Activated B cell treated with CpG ODN at 0.5 μM for 24 hours (primary cell): Measurements from ENCODE around the gene EID2B. TPM values are rescaled to one million over a fixed set of nuclear protein-coding genes. Genes with fewer than 3 reads are reported as not detected.

Source experiments
- ATAC-seq: fragments of 200-7000 bp; cut with Tn5 transposase; one replicate; pipeline ENCODE4 v1.10.0; 2021; ENCODE audit warnings: low read depth, mild to moderate bottlenecking, moderate library complexity
- CTCF ChIA-PET: fragments of 350-600 bp; sonication (Branson Sonifier 250); formaldehyde crosslinking; loops from one replicate; lab custom pipeline; 2021; ENCODE audit warnings: antibody characterized with exemption; lab: Charles Lee
- POLR2A ChIA-PET: fragments of 350-600 bp; sonication (Branson Sonifier 250); formaldehyde crosslinking; loops from one replicate; lab custom pipeline; 2021; ENCODE audit warnings: antibody characterized with exemption; lab: Charles Lee
- DNase-seq: peaks from one replicate; pipeline ENCODE4 v3.0.0; 2022
- H3K27ac Mint-ChIP-seq: one replicate; pipeline ENCODE4 v1.8.0; 2020; ENCODE audit warnings: mixed read lengths
- H3K27me3 Mint-ChIP-seq: one replicate; pipeline ENCODE4 v1.8.0; 2021; ENCODE audit warnings: mixed read lengths
- H3K36me3 Mint-ChIP-seq: one replicate; pipeline ENCODE4 v1.8.0; 2021; ENCODE audit warnings: low read depth, mixed read lengths
- H3K4me1 Mint-ChIP-seq: one replicate; pipeline ENCODE4 v1.8.0; 2021; ENCODE audit warnings: mixed read lengths
- H3K4me3 Mint-ChIP-seq: one replicate; pipeline ENCODE4 v1.8.0; 2020; ENCODE audit warnings: mild to moderate bottlenecking, mixed read lengths
- H3K9me3 Mint-ChIP-seq: one replicate; pipeline ENCODE4 v1.8.0; 2020; ENCODE audit warnings: mixed read lengths
- intact Hi-C: fragments of 100-400 bp; cut with micrococcal nuclease; formaldehyde crosslinking; loops from one replicate; pipeline ENCODE4 v1.15.1; 2024
- total RNA-seq: library from RNA; stranded (reverse); gene quantifications from 2 replicates; pipeline ENCODE4 v1.2.3, GENCODE V29; 2022
- TF ChIP-seq, protein P1 (sequence below): fragments of 200-600 bp; IDR thresholded peaks from one replicate; pipeline ENCODE4 v1.8.0; 2022; ENCODE audit warnings: antibody characterized with exemption, mild to moderate bottlenecking

Gene EID2B
- total RNA-seq, 1 donor from 2014 or later = 4.0 TPM

GRCh38 chr19:39507715-39508364 is 24.8 kb downstream of the EID2B start:
- Mint-ChIP-seq H3K4me3 (peak overlapping the region; percentile 83), H3K9me3 (no peaks in the 10 kb centered on the region), H3K27ac (no peak overlapping the region), H3K27me3 (peaks cover 31% of the 10 kb centered on the region), H3K36me3 (no peaks in the 10 kb centered on the region), H3K4me1 (peaks cover 25% of the 10 kb centered on the region)
- intact Hi-C loops = loop anchor here (10.0 kb wide), 1 partner anchor 1097 kb away; the partner anchor contains the start of gene LTBP4
- ChIA-PET POLR2A (interaction anchor here (1.3 kb wide), 1 partner anchor 63 kb away, joined by 5 read pairs; the partner anchor contains the start of gene SUPT5H), CTCF (interaction anchor here (0.9 to 1.3 kb wide), 2 partner anchors 17 to 72 kb away, joined by 3 read pairs; partner anchors contain the start of gene RPS16)
- ATAC-seq (no peak), DNase-seq (no peak)
- TF ChIP-seq, protein P1, sequence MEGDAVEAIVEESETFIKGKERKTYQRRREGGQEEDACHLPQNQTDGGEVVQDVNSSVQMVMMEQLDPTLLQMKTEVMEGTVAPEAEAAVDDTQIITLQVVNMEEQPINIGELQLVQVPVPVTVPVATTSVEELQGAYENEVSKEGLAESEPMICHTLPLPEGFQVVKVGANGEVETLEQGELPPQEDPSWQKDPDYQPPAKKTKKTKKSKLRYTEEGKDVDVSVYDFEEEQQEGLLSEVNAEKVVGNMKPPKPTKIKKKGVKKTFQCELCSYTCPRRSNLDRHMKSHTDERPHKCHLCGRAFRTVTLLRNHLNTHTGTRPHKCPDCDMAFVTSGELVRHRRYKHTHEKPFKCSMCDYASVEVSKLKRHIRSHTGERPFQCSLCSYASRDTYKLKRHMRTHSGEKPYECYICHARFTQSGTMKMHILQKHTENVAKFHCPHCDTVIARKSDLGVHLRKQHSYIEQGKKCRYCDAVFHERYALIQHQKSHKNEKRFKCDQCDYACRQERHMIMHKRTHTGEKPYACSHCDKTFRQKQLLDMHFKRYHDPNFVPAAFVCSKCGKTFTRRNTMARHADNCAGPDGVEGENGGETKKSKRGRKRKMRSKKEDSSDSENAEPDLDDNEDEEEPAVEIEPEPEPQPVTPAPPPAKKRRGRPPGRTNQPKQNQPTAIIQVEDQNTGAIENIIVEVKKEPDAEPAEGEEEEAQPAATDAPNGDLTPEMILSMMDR = no peak

GRCh38 chr19:39506944-39507714 is 25.5 kb downstream of the EID2B start:
- peak; percentile 78 for ATAC-seq
- CTCF ChIA-PET = interaction anchor here (0.9 to 1.3 kb wide), 2 partner anchors 18 to 71 kb away, joined by 3 read pairs; partner anchors contain the start of gene RPS16

DNA sequence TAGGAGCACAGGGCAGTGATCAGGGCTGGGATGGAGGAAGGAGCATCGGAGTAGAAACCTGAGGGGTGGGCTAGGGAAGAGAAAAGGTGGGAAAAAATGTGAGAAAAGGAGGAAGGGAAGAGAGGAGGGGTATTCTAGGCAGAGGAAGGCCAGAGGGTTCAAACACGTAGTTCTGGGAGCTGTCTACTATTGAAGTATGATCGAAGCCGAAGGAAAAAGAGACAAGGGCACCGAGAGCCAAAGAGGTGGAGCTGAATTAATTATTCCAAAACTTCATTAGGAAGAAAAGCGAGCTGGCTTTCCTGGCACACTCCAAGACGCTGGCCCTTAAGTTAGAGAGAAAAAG is 26.1 kb downstream of the EID2B start:
- Mint-ChIP-seq H3K4me1 (peaks cover 25% of the 10 kb centered on the region), H3K4me3 (peak overlapping the region; percentile 62), H3K27ac (no peak overlapping the region), H3K36me3 (no peaks in the 10 kb centered on the region), H3K27me3 (peaks cover 31% of the 10 kb centered on the region), H3K9me3 (no peaks in the 10 kb centered on the region)
- ChIA-PET POLR2A (interaction anchor here (1.0 kb wide), 1 partner anchor 105 kb away, joined by 3 read pairs; no protein-coding TSS in a partner anchor), CTCF (no interaction called here)
- intact Hi-C loops = loop anchor here (10.0 kb wide), 1 partner anchor 1098 kb away; the partner anchor contains the start of gene LTBP4
- TF ChIP-seq, protein P1 = no peak
- DNase-seq (no peak), ATAC-seq (no peak)

More at GRCh38 chr19:39506944-39507714, 25.5 kb downstream of the EID2B start:
- TF ChIP-seq, protein P1 = no peak
- peak; percentile 59 for DNase-seq
- Mint-ChIP-seq H3K4me3 (peak overlapping the region; percentile 83), H3K27me3 (peaks cover 31% of the 10 kb centered on the region), H3K4me1 (peaks cover 25% of the 10 kb centered on the region), H3K36me3 (no peaks in the 10 kb centered on the region), H3K9me3 (no peaks in the 10 kb centered on the region), H3K27ac (no peak overlapping the region)
- POLR2A ChIA-PET = interaction anchor here (1.0 to 1.3 kb wide), 2 partner anchors 62 to 106 kb away, joined by 3 to 5 read pairs; partner anchors contain the start of gene SUPT5H
- intact Hi-C loops = loop anchor here (10.0 kb wide), 1 partner anchor 1098 kb away; the partner anchor contains the start of gene LTBP4

DNA sequence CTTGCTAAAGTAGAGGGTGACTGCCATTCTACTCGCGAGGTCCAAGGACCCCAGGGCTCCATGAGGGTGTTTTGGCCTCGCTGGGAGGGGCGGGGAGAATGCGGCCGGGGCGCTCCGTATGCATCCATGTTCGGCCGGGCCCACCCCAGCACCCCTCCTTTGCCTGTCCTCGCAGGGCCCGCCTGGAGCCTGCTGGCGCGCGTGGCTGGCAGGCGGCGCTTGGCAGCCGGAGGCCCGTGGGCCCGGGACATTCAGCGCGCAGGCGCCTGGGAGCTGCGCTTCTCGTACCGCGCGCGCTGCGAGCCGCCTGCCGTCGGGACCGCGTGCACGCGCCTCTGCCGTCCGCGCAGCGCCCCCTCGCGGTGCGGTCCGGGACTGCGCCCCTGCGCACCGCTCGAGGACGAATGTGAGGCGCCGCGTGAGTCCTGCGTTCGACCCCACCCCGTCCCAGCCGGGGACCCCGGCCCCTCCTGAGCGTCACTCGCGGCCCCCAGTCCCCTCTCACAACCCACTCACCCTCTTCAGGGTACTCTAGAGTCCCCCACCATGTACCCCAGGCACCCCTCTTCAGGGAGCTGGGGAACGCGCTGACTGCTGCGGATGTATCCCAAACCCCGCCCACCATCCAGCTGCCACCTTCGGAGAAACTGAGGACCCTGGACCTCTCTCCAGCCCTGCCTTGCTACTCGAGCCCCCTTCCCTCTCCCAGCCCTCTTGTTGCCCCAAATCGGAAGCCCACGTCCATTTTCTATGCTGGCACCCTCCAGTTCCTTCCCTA is 29.8 kb downstream of the EID2B start:
- peak; percentile 62 for ATAC-seq
- ChIA-PET POLR2A (interaction anchor here (0.6 to 1.2 kb wide), 2 partner anchors 67 to 1401 kb away, joined by 3 to 5 read pairs; partner anchors contain the start of gene RPS16), CTCF (interaction anchor here (0.6 to 1.4 kb wide), 8 partner anchors 12 to 91 kb away, joined by 3 to 5 read pairs (median 4); partner anchors contain the start of genes PLEKHG2 and RPS16)
- H3K27ac Mint-ChIP-seq = no peak overlapping the region
- no peaks in the 10 kb centered on the region for H3K9me3 Mint-ChIP-seq
- H3K4me3 Mint-ChIP-seq = no peak overlapping the region
- intact Hi-C loops = loop anchor here (1.0 to 10.0 kb wide), 2 partner anchors 29 to 1102 kb away; partner anchors contain the start of genes EID2B and LTBP4
- peaks cover 41% of the 10 kb centered on the region for H3K4me1 Mint-ChIP-seq
- TF ChIP-seq, protein P1 = no peak
- H3K27me3 Mint-ChIP-seq = peaks cover 46% of the 10 kb centered on the region
- peak; percentile 81 for DNase-seq
- H3K36me3 Mint-ChIP-seq = no peaks in the 10 kb centered on the region
